Measurements from ENCODE around the gene SLC25A12.
"Not testable (repeated sequence)": the region's sequence is repeated elsewhere in the genome, so short reads cannot be mapped to it uniquely, and the experiment has no call there.

The SLC25A12 gene

GRCh38 chr2:171908235-171908634 lies 14.2 kb upstream of the SLC25A12 start:
- DNase-seq (ENCODE audit: low read depth): no peak
- no peak for TF ChIP-seq CTCF (IDR thresholded peaks at IDR 0.05; ENCODE audit: control insufficient read depth, extremely low read depth, insufficient read depth)
- H3K4me3 ChIP-seq (ENCODE audit: low read depth, low read length): no peak overlapping the region

GRCh38 chr2:171902840-171903420 lies 8.9 kb upstream of the SLC25A12 start:
- no peak for TF ChIP-seq CTCF (IDR thresholded peaks at IDR 0.05; ENCODE audit: control insufficient read depth, extremely low read depth, insufficient read depth)
- H3K4me3 ChIP-seq (ENCODE audit: low read depth, low read length): no peak overlapping the region
- DNase-seq (ENCODE audit: low read depth): no peak

GRCh38 chr2:171899623-171900282 lies 5.7 kb upstream of the SLC25A12 start:
- not testable (repeated sequence) for DNase-seq (ENCODE audit: low read depth); H3K4me3 ChIP-seq (ENCODE audit: low read depth, low read length)

GRCh38 chr2:171895786-171896185 lies 1.7 kb upstream of the SLC25A12 start:
- H3K4me3 ChIP-seq (ENCODE audit: low read depth, low read length): no peak overlapping the region
- no peak for TF ChIP-seq CTCF (IDR thresholded peaks at IDR 0.05; ENCODE audit: control insufficient read depth, extremely low read depth, insufficient read depth)
- DNase-seq (ENCODE audit: low read depth): no peak

GRCh38 chr2:171894612-171894947 lies 536 bp upstream of the SLC25A12 start:
- peak overlapping the region; percentile 67 for H3K4me3 ChIP-seq (ENCODE audit: low read depth, low read length)
- DNase-seq (ENCODE audit: low read depth): no peak
- TF ChIP-seq CTCF (IDR thresholded peaks at IDR 0.05; ENCODE audit: control insufficient read depth, extremely low read depth, insufficient read depth): no peak

GRCh38 chr2:171893196-171893823 lies 734 bp downstream of the SLC25A12 start:
- TF ChIP-seq CTCF (IDR thresholded peaks at IDR 0.05; ENCODE audit: control insufficient read depth, extremely low read depth, insufficient read depth): no peak
- no peak for DNase-seq (ENCODE audit: low read depth)
- peak overlapping the region; percentile 67 for H3K4me3 ChIP-seq (ENCODE audit: low read depth, low read length)

GRCh38 chr2:171889808-171890207 lies 4.2 kb downstream of the SLC25A12 start:
- H3K4me3 ChIP-seq (ENCODE audit: low read depth, low read length): no peak overlapping the region
- DNase-seq (ENCODE audit: low read depth): peak; percentile 11
- no peak for TF ChIP-seq CTCF (IDR thresholded peaks at IDR 0.05; ENCODE audit: control insufficient read depth, extremely low read depth, insufficient read depth)

Data from LNCaP clone FGC (cell line).